SK-N-SH (cell line): ENCODE data around the gene OBSCN. TPM values are rescaled to one million over a fixed set of nuclear protein-coding genes. Genes with fewer than 3 reads are reported as not detected.

Experiments
- CTCF ChIA-PET: fragments of 300-600, 350-600 bp; formaldehyde crosslinking; extraction: SDS; loops from one replicate; lab custom pipeline; 2021; lab: Yijun Ruan, JAX
- POLR2A ChIA-PET: fragments of 350-600 bp; sonication (Branson Sonifier 250); formaldehyde crosslinking; extraction: SDS; loops from one replicate; lab custom pipeline; 2020; ENCODE audit warnings: antibody characterized with exemption, inconsistent platforms; lab: Yijun Ruan, JAX
- DNase-seq: peaks from one replicate; pipeline ENCODE4 v3.0.0; 2012
- H2AFZ ChIP-seq: fragments of 200-600 bp; sonication (generic); 2 replicates; pipeline ENCODE4 v1.8.1; 2016; ENCODE audit warnings: antibody characterized with exemption, mild to moderate bottlenecking, low read depth
- H3F3A ChIP-seq: fragments of 200-600 bp; sonication (generic); replicated peaks from 2 replicates; pipeline ENCODE3; 2016; ENCODE audit warnings: antibody characterized with exemption, mild to moderate bottlenecking; ENCODE audit not compliant: insufficient read depth
- H3K27ac ChIP-seq, 2 experiments: fragments of 200-500 bp in 1 of 2; fragments of 200-600 bp in 1 of 2; sonication (Bioruptor generic) in 1 of 2; sonication (generic), shearing (Covaris generic) in 1 of 2; 2 replicates each; pipeline versions ENCODE4 v1.5.1 to v1.6.1; 2014 to 2016; ENCODE audit warnings: low read depth in 2 of 2, inconsistent platforms in 1 of 2, low read length in 1 of 2, mild to moderate bottlenecking in 1 of 2, mixed read lengths in 1 of 2
- H3K27me3 ChIP-seq: fragments of 200-600 bp; sonication (generic), shearing (Covaris generic); 2 replicates; pipeline ENCODE4 v1.6.1; 2016; ENCODE audit warnings: mixed run types; ENCODE audit not compliant: insufficient read depth
- H3K36me3 ChIP-seq, 2 experiments: fragments of 200-500 bp in 1 of 2; fragments of 200-600 bp in 1 of 2; sonication (Bioruptor generic) in 1 of 2; sonication (generic) in 1 of 2; replicated peaks in 1 of 2; 2 replicates each; pipeline versions ENCODE3 to v1.5.1; 2014 to 2016; ENCODE audit warnings: low read length in 1 of 2, mild to moderate bottlenecking in 1 of 2; ENCODE audit not compliant: insufficient read depth in 2 of 2, control insufficient read depth in 1 of 2
- H3K4me1 ChIP-seq, 2 experiments: fragments of 200-500 bp in 1 of 2; fragments of 200-600 bp in 1 of 2; sonication (Bioruptor generic) in 1 of 2; sonication (generic), shearing (Covaris generic) in 1 of 2; 2 replicates each; pipeline versions ENCODE4 v1.5.1 to v1.6.1; 2014 to 2016; ENCODE audit warnings: low read depth in 1 of 2, low read length in 1 of 2, mixed run types in 1 of 2; ENCODE audit not compliant: insufficient read depth in 2 of 2, control insufficient read depth in 1 of 2
- H3K4me2 ChIP-seq: fragments of 200-600 bp; sonication (generic), shearing (Covaris generic); 2 replicates; pipeline ENCODE4 v1.6.1; 2017; ENCODE audit warnings: mixed run types
- H3K4me3 ChIP-seq, 2 experiments: fragments of 200-500 bp in 1 of 2; fragments of 200-600 bp in 1 of 2; sonication (Bioruptor generic) in 1 of 2; sonication (generic), shearing (Covaris generic) in 1 of 2; 2 replicates each; pipeline versions ENCODE4 v1.5.1 to v1.8.1; 2014 to 2016; ENCODE audit warnings: low read depth in 2 of 2, inconsistent platforms in 1 of 2, low read length in 1 of 2, mild to moderate bottlenecking in 1 of 2, mixed read lengths in 1 of 2, moderate library complexity in 1 of 2
- H3K79me2 ChIP-seq: fragments of 200-600 bp; sonication (generic); 2 replicates; pipeline ENCODE4 v1.8.1; 2017; ENCODE audit warnings: mild to moderate bottlenecking; ENCODE audit not compliant: insufficient read depth
- H3K9ac ChIP-seq: fragments of 200-600 bp; sonication (generic); 2 replicates; pipeline ENCODE4 v1.6.1; 2017; ENCODE audit warnings: mixed run types
- H3K9me2 ChIP-seq: fragments of 200-600 bp; sonication (generic); 2 replicates; pipeline ENCODE4 v1.6.1; 2017; ENCODE audit warnings: mixed run types
- H3K9me3 ChIP-seq: fragments of 200-600 bp; sonication (generic); 2 replicates; pipeline ENCODE4 v1.6.1; 2017; ENCODE audit warnings: mixed run types, mild to moderate bottlenecking, moderate library complexity
- H4K20me1 ChIP-seq: fragments of 200-600 bp; sonication (generic); 2 replicates; pipeline ENCODE4 v1.6.1; 2017; ENCODE audit warnings: mild to moderate bottlenecking, mixed run types; ENCODE audit not compliant: insufficient read depth
- FOXM1 ChIP-seq: IDR thresholded peaks from 2 replicates; pipeline ENCODE4 v1.4.0; 2012; ENCODE audit warnings: low read depth, mild to moderate bottlenecking
- MXI1 ChIP-seq: IDR thresholded peaks from 2 replicates; pipeline ENCODE4 v1.6.1; 2012; ENCODE audit warnings: mild to moderate bottlenecking, low read depth, low read length, improper control_type of control experiment
- RAD21 ChIP-seq: IDR thresholded peaks from 2 replicates; pipeline ENCODE4 v1.6.1; 2012; ENCODE audit warnings: mild to moderate bottlenecking, low read length
- TAF1 ChIP-seq: IDR thresholded peaks from 2 replicates; pipeline ENCODE4 v1.6.1; 2012; ENCODE audit warnings: low read depth, mild to moderate bottlenecking, low read length, moderate library complexity, borderline replicate concordance
- WGBS: methylation state at CpG from one replicate; pipeline ENCODE4 v1.1.6; 2017; ENCODE audit warnings: low lambda C conversion rate; 5-methylcytosine and 5-hydroxymethylcytosine counted together
- polyA plus RNA-seq, 3 experiments: library from polyadenylated mRNA; depleted of rRNA; stranded (reverse); fragments of >200 nt; gene quantifications; 2 replicates each; pipeline ENCODE4 v1.2.3, GENCODE V29; 2012
- TF ChIP-seq, protein P1 (sequence below): fragments of 150-350 bp; IDR thresholded peaks from 2 replicates; pipeline ENCODE4 v1.6.1; 2016; ENCODE audit warnings: mild to moderate bottlenecking, low read depth, low read length
- TF ChIP-seq, protein P2 (sequence below): IDR thresholded peaks from 2 replicates; pipeline ENCODE4 v1.4.0; 2012; ENCODE audit warnings: low read depth
- TF ChIP-seq, protein P3 (sequence below): IDR thresholded peaks from 2 replicates; pipeline ENCODE4 v1.6.1; 2012; ENCODE audit warnings: mild to moderate bottlenecking, low read depth, low read length, moderate library complexity

OBSCN gene
- polyA plus RNA-seq, 1 of the 3 experiments (the other 2 are of a cell fraction) = 4.0 TPM

DNA sequence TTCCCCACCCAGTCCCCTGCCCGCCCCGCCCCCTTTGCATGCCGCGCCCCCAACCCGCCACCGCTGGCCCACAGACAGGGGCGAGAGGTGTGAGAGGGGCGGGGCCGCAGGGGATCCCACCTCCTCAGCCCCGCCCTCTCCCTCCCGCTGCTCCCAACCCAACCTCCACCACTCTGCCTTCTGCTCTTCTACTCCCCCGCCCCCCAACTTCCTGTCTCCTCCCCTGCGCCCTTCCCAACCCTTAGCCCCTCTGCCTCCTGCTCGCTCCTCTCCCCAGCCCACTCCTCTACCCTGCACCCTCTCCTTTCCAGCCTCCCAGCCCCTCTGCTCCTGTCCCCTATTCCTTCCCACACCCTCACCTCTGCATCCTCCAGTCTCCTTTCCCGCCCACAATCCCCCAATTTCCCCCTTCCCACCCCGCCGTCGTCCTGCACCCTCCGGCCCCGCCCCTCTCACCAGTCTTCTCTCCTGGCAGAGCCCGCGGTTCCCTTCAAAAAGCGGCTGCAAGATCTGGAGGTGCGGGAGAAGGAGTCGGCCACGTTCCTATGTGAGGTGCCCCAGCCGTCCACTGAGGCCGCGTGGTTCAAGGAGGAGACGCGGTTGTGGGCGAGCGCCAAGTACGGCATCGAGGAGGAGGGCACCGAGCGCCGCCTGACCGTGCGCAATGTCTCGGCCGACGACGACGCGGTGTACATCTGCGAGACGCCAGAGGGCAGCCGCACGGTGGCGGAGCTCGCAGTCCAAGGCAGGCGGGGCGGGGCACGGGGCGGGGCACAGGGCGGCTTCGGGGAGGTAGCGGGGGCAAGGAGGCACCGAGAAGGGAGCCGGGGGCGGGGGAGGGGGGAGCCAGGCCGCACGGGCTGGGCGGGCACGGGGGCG lies 5.4 kb downstream of the OBSCN start (continued):
- TF ChIP-seq, protein P1, sequence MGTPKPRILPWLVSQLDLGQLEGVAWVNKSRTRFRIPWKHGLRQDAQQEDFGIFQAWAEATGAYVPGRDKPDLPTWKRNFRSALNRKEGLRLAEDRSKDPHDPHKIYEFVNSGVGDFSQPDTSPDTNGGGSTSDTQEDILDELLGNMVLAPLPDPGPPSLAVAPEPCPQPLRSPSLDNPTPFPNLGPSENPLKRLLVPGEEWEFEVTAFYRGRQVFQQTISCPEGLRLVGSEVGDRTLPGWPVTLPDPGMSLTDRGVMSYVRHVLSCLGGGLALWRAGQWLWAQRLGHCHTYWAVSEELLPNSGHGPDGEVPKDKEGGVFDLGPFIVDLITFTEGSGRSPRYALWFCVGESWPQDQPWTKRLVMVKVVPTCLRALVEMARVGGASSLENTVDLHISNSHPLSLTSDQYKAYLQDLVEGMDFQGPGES = no peak
- TF ChIP-seq RAD21 (peak; percentile 54), TAF1 (no peak)
- TF ChIP-seq, protein P2, sequence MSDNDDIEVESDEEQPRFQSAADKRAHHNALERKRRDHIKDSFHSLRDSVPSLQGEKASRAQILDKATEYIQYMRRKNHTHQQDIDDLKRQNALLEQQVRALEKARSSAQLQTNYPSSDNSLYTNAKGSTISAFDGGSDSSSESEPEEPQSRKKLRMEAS = peak; percentile 91

DNA sequence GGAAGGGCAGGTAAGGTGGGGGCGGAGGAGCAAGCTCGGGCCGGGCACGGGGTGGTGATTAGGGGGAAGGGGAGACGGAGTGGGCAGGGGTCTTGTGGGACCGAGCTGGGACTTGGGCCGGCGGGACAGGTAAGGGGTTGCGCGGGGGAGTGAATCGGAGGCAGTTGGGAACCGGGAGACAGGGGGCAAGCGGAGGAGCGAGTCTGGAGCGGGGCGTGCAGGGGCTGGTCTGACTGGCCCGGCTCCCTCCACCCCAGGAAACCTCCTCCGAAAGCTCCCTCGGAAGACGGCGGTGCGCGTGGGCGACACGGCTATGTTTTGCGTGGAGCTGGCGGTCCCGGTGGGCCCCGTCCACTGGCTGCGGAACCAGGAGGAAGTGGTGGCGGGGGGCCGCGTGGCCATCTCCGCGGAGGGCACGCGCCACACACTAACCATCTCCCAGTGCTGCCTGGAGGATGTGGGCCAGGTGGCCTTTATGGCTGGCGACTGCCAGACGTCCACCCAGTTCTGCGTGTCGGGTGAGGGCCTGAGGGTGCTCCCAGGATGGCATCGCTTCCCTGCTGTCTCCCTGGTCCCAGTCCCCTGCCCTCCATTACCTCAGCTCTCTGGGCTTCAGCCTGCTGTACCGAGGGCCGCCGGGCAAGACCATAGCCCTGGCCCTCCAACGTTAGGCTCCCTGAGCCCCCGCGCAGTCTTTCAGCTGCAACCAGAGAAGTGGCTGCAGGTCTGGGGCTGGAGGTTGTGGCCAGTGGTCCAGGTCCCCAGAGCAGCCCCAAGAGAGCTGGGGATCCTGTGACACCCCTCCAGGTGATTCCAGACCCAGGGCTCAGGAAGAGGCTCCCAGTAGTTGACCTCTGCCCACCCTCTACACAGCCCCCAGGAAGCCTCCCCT lies 6.3 kb downstream of the OBSCN start:
- Histone ChIP-seq H3F3A (no peaks in the 10 kb centered on the region), H3K9me2 (no peaks in the 10 kb centered on the region), H3K36me3 (peaks cover 0 to 2% of the 10 kb centered on the region in 2 experiments), H3K9me3 (no peaks in the 10 kb centered on the region), H3K9ac (no peak overlapping the region), H3K27me3 (no peaks in the 10 kb centered on the region), H2AFZ (no peak overlapping the region), H4K20me1 (no peaks in the 10 kb centered on the region)
- POLR2A ChIA-PET = interaction anchor here (1.1 kb wide), 1 partner anchor 49 kb away, joined by 6 read pairs; the partner anchor contains the start of gene IBA57
- CTCF ChIA-PET = interaction anchor here (0.6 to 1.7 kb wide), 13 partner anchors 11 to 250 kb away, joined by 3 to 6 read pairs (median 4); no protein-coding TSS in a partner anchor
- DNase-seq = peak; percentile 68
- TF ChIP-seq FOXM1 = no peak
- TF ChIP-seq, protein P2 = no peak
- TF ChIP-seq MXI1 = peak; percentile 17; the same call in 1 of the 2 replicates
- TF ChIP-seq, all 33 proteins: peak for 1
- WGBS = 49% methylated on average over 26 of the region's 48 CpGs
- Histone ChIP-seq H3K27ac (no peak overlapping the region; a peak in 1 of 4 replicates), H3K4me2 (peak overlapping the region; percentile 47; the same call in 1 of the 2 replicates), H3K4me1 (peaks cover 0 to 19% of the 10 kb centered on the region in 2 experiments; a peak in 1 of 4 replicates), H3K4me3 (peak overlapping the region in 1 of 2 experiments; percentile 52; a peak in 3 of 4 replicates), H3K79me2 (no peaks in the 10 kb centered on the region)

DNA sequence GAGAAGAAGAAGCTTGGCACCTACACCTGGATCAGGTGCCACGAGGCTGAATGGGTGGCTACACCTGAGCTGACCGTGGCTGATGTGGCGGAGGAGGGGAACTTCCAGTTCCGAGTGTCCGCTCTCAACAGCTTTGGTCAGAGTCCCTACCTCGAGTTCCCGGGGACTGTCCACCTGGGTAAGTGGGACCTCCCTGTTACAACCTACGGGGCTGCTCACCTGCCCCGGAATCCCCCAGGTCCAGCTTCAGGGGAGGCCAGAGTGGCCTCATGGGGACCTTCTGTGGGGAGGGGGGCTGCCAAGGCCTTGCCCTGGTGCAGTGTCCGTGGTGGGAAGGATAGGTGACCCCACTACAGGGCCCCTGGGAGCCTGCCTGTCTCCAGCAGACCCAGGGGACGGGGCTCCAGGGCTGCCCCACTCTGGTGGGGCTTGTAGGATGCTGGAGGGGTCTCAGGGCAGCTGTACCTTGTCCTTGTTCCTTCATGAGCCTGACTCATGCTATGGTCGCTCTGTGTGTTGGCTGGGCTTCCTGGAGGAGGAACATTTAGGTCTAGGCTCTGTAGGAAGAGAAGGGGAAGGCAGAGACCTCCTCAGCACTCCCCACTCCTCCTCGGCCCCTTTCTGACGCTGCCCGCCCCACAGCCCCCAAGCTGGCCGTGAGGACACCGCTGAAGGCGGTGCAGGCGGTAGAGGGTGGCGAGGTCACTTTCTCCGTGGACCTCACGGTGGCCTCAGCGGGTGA lies 7.2 kb downstream of the OBSCN start:
- H4K20me1 ChIP-seq = no peaks in the 10 kb centered on the region
- H3K27ac ChIP-seq = no peak overlapping the region
- H3K9ac ChIP-seq = no peak overlapping the region
- no peaks in the 10 kb centered on the region for H3K27me3 ChIP-seq
- DNase-seq = no peak
- peaks cover 0 to 2% of the 10 kb centered on the region in 2 experiments for H3K36me3 ChIP-seq
- ChIA-PET POLR2A (no interaction called here), CTCF (interaction anchor here (1.2 to 1.7 kb wide), 4 partner anchors 12 to 84 kb away, joined by 4 to 6 read pairs (median 4); no protein-coding TSS in a partner anchor)
- H2AFZ ChIP-seq = no peak overlapping the region
- no peaks in the 10 kb centered on the region for H3K9me2 ChIP-seq
- no peak overlapping the region for H3K4me2 ChIP-seq
- peaks cover 0 to 19% of the 10 kb centered on the region in 2 experiments; a peak in 1 of 4 replicates for H3K4me1 ChIP-seq
- H3K9me3 ChIP-seq = no peaks in the 10 kb centered on the region
- H3K4me3 ChIP-seq = no peak overlapping the region
- TF ChIP-seq, protein P1 = no peak
- TF ChIP-seq, protein P3, sequence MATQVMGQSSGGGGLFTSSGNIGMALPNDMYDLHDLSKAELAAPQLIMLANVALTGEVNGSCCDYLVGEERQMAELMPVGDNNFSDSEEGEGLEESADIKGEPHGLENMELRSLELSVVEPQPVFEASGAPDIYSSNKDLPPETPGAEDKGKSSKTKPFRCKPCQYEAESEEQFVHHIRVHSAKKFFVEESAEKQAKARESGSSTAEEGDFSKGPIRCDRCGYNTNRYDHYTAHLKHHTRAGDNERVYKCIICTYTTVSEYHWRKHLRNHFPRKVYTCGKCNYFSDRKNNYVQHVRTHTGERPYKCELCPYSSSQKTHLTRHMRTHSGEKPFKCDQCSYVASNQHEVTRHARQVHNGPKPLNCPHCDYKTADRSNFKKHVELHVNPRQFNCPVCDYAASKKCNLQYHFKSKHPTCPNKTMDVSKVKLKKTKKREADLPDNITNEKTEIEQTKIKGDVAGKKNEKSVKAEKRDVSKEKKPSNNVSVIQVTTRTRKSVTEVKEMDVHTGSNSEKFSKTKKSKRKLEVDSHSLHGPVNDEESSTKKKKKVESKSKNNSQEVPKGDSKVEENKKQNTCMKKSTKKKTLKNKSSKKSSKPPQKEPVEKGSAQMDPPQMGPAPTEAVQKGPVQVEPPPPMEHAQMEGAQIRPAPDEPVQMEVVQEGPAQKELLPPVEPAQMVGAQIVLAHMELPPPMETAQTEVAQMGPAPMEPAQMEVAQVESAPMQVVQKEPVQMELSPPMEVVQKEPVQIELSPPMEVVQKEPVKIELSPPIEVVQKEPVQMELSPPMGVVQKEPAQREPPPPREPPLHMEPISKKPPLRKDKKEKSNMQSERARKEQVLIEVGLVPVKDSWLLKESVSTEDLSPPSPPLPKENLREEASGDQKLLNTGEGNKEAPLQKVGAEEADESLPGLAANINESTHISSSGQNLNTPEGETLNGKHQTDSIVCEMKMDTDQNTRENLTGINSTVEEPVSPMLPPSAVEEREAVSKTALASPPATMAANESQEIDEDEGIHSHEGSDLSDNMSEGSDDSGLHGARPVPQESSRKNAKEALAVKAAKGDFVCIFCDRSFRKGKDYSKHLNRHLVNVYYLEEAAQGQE = no peak
- no peak for TF ChIP-seq RAD21
- H3F3A ChIP-seq = no peaks in the 10 kb centered on the region
- WGBS = 96% methylated on average over 18 of the region's 23 CpGs
- no peaks in the 10 kb centered on the region for H3K79me2 ChIP-seq
